ENCODE measurements around the gene POLR3G. TPM values are rescaled to one million over a fixed set of nuclear protein-coding genes. Genes with fewer than 3 reads are reported as not detected.

POLR3G gene
- total and polyA plus RNA-seq, 2 experiments from 2014 or later, result 3.3 to 8.8 TPM

DNA sequence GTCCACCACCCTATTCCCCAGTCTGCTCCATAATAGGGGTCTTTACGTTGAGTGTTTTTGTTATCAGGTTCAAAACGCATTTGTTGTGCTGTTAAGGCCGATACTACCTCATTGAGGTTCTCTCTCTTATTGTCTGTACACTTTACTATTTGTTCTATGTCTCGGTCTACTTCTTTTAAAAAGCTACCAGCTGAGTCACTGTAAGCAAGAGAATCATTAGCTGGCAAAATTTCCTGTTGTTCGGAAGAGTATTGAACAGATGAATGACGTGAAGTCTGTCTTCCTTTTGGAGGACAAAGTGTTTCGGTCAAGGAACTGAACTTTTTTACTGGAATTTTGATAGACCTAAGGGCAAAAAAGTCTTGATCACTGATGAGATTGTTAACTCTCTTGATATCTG lies 44.4 kb downstream of the POLR3G start:
- H4K20me1 ChIP-seq (ENCODE audit: insufficient read depth), result no peaks in the 10 kb centered on the region
- 0 out of 2 replicates have a peak, but pooled peaks cover 3% of the 10 kb centered on the region for H3K79me2 ChIP-seq (ENCODE audit: insufficient read depth)
- H3K36me3 ChIP-seq (ENCODE audit: low read depth), result peaks cover 33% of the 10 kb centered on the region
- H3K4me3 ChIP-seq, result no peak overlapping the region
- in situ Hi-C loops (cut with MboI), result no loop called here
- no peaks in the 10 kb centered on the region for H3K9me2 ChIP-seq (ENCODE audit: insufficient read depth)
- no peak overlapping the region for H3K9ac ChIP-seq
- 94 to 95% methylated on average over 7 of the region's 7 CpGs for WGBS, 2 experiments (ENCODE audit: low coverage in 1 of 2, low lambda C conversion rate in 2 of 2, missing lambda C conversion rate in 2 of 2)
- no peak overlapping the region for H2AFZ ChIP-seq
- no peaks in the 10 kb centered on the region for H3K9me3 ChIP-seq (ENCODE audit: low read depth)
- H3K4me2 ChIP-seq (ENCODE audit: unreplicated experiment), result no peak overlapping the region
- H3K27me3 ChIP-seq (replicated peaks; ENCODE audit: insufficient read depth), result no peaks in the 10 kb centered on the region
- H3K4me1 ChIP-seq (ENCODE audit: insufficient read depth), result peaks cover 9% of the 10 kb centered on the region; the same call in 1 of the 2 replicates
- TF ChIP-seq EZH2phosphoT487 (IDR thresholded peaks at IDR 0.05; ENCODE audit: insufficient read depth, low read depth), result no peak
- no peak for TF ChIP-seq EZH2 (IDR thresholded peaks at IDR 0.05; ENCODE audit: insufficient read depth, poor library complexity, severe bottlenecking)
- DNase-seq, result no peak
- 0 out of 2 replicates have a peak, but pooled peaks cover 7% of the 10 kb centered on the region for H3F3A ChIP-seq (ENCODE audit: insufficient read depth)
- no peak overlapping the region for H3K27ac ChIP-seq

DNA sequence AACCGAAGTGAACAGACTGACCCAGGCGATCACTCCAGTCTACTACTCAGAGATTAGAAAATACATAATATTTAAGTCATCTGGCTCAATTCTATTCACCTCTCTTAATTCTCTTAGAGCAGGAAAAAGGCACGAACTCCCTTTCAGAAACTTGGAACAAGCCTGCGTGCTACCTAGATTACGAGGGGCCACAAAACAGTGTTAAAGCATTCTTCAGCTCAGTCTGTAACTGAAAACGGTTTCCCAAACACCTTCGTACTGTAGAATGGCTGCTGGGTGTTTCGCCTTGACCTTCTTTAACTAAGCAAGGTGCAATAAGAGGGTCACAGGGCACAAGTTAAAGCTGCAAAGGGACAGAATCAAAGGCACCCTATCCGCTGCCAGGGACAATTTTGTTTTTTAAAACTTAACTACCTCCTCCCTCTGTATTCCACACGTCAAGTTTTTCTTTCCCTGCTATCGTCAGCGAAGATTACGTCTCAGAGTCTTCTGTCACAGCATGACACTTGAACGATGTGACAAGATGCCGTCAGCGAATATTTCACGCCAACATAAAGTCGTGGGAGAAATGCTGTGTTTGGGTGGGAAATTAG lies 54.0 kb downstream of the POLR3G start:
- peak overlapping the region; percentile 97 for H3K9ac ChIP-seq
- peak; percentile 61 for DNase-seq
- peak overlapping the region; percentile 81 for H3K27ac ChIP-seq
- H3F3A ChIP-seq (ENCODE audit: insufficient read depth), result peaks cover 3% of the 10 kb centered on the region
- H3K4me1 ChIP-seq (ENCODE audit: insufficient read depth), result peaks cover 25% of the 10 kb centered on the region
- peak overlapping the region; percentile 90 for H3K4me2 ChIP-seq (ENCODE audit: unreplicated experiment)
- peaks cover 10% of the 10 kb centered on the region; the same call in 1 of the 2 replicates for H3K27me3 ChIP-seq (replicated peaks; ENCODE audit: insufficient read depth)
- H3K9me3 ChIP-seq (ENCODE audit: low read depth), result no peaks in the 10 kb centered on the region
- peaks cover 49% of the 10 kb centered on the region for H3K79me2 ChIP-seq (ENCODE audit: insufficient read depth)
- H4K20me1 ChIP-seq (ENCODE audit: insufficient read depth), result no peaks in the 10 kb centered on the region
- TF ChIP-seq EZH2phosphoT487 (IDR thresholded peaks at IDR 0.05; ENCODE audit: insufficient read depth, low read depth) (no peak), EZH2 (IDR thresholded peaks at IDR 0.05; ENCODE audit: insufficient read depth, poor library complexity, severe bottlenecking) (no peak)
- H3K36me3 ChIP-seq (ENCODE audit: low read depth), result peaks cover 10% of the 10 kb centered on the region; the same call in 1 of the 2 replicates
- H2AFZ ChIP-seq, result peak overlapping the region; percentile 88
- in situ Hi-C loops (cut with MboI), result no loop called here
- H3K4me3 ChIP-seq, result peak overlapping the region; percentile 98
- no peaks in the 10 kb centered on the region for H3K9me2 ChIP-seq (ENCODE audit: insufficient read depth)
- WGBS, 2 experiments (ENCODE audit: low coverage in 1 of 2, low lambda C conversion rate in 2 of 2, missing lambda C conversion rate in 2 of 2), result 1 to 2% methylated on average over 18 of the region's 18 CpGs

DNA sequence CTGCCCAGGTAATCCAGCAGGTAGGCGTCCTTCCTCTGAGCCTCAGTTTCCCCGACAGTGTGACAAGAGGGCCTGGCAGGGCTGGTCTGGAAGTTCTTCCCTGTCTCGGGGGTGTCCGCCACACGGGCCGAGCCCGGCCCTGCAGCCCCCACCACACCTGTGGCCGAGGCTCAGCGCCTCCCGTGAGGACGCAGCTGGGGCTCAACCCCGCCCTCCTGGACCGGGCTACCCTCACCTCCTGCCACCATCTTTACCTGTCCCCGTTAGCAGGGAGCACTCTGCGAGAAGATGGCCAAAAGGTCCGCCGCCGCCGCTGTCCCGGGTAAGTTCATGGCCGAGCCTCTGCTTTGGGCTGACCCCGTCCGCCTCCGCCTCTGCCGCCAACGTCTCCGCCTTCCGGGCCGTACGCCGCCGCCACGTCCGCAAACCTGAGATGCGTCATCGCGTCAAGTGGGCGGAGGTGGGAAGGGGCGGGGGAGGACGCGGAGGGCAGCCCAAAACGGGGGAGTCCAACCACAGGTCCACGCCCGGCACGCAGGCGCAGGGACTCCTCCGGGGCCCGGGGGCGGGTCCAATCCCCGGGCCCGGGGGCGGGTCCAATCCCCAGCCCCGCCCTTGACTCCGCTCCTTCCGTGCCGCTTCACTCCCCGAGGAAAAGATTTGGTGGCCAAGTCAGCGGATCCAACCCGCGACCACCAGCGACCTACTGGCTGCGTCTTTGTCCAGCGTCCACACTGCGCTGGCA lies 54.7 kb downstream of the POLR3G start, which contains the start of gene LYSMD3:
Gene LYSMD3, minus strand, starts transcription at position 391 of the 745 bp plus-strand sequence. CDS start 4,295 bp downstream, outside the sequence.
- TF ChIP-seq EZH2phosphoT487 (IDR thresholded peaks at IDR 0.05; ENCODE audit: insufficient read depth, low read depth), result no peak
- TF ChIP-seq EZH2 (IDR thresholded peaks at IDR 0.05; ENCODE audit: insufficient read depth, poor library complexity, severe bottlenecking), result no peak
- no peaks in the 10 kb centered on the region for H4K20me1 ChIP-seq (ENCODE audit: insufficient read depth)
- DNase-seq, result peak; percentile 98
- H3K79me2 ChIP-seq (ENCODE audit: insufficient read depth), result peaks cover 49% of the 10 kb centered on the region
- peak within 1 kb of the TSS; percentile 90 for H3K4me2 ChIP-seq (ENCODE audit: unreplicated experiment)
- H3K9ac ChIP-seq, result peak within 1 kb of the TSS; percentile 97
- H3K36me3 ChIP-seq (ENCODE audit: low read depth), result peaks cover 7% of the 10 kb centered on the region; the same call in 1 of the 2 replicates
- H3K27ac ChIP-seq, result peak within 1 kb of the TSS; percentile 81
- in situ Hi-C loops (cut with MboI), result no loop called here
- H3K27me3 ChIP-seq (replicated peaks; ENCODE audit: insufficient read depth), result peaks cover 11% of the 10 kb centered on the region; the same call in 1 of the 2 replicates
- H3F3A ChIP-seq (ENCODE audit: insufficient read depth), result peaks cover 3% of the 10 kb centered on the region
- H3K9me2 ChIP-seq (ENCODE audit: insufficient read depth), result no peaks in the 10 kb centered on the region
- H3K9me3 ChIP-seq (ENCODE audit: low read depth), result no peaks in the 10 kb centered on the region
- H2AFZ ChIP-seq, result peak within 1 kb of the TSS; percentile 98
- H3K4me3 ChIP-seq, result peak within 1 kb of the TSS; percentile 98
- peaks cover 18% of the 10 kb centered on the region for H3K4me1 ChIP-seq (ENCODE audit: insufficient read depth)
- WGBS, 2 experiments (ENCODE audit: low coverage in 1 of 2, low lambda C conversion rate in 2 of 2, missing lambda C conversion rate in 2 of 2), result 1% methylated on average over 40 to 62 of the region's 64 CpGs

DNA sequence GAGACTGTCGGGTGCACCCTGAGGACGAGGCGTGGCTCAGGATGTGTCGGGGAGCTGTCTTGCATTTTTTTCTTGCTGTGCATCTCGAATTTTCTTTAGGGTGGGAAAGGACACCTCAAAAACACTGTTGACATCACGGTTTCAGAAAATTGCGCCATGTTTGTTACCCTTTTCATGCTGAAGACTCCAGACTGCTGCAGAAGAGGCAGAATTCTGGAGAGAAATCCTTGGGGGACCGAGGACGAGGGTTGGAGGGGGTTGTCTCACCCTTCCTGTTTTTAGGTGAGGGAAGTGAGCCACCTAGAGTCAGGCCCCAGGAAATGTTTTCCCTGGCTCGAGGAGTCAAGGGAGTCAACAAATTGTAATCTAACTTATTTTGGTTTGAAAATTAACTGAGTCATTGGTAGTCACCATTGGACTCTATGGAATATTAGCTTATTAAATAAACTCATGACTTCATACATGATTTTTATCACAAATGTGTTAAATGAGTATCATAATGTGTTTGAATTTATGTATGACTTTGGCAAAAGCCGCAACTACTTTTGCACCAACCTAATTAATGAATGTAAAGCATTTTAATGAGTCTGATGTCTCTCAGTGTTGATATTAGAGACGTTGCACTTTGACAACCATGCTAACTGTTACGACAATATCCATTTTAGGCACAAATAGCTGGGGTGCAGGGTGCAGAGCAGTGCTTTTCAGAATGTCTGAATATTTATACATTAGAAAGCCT lies 55.4 kb downstream of the POLR3G start:
- in situ Hi-C loops (cut with MboI), result no loop called here
- peak overlapping the region; percentile 85 for H3K4me2 ChIP-seq (ENCODE audit: unreplicated experiment)
- peak; percentile 90 for DNase-seq
- TF ChIP-seq EZH2 (IDR thresholded peaks at IDR 0.05; ENCODE audit: insufficient read depth, poor library complexity, severe bottlenecking) (no peak), EZH2phosphoT487 (IDR thresholded peaks at IDR 0.05; ENCODE audit: insufficient read depth, low read depth) (no peak)
- peak overlapping the region; percentile 81 for H3K27ac ChIP-seq
- peaks cover 17% of the 10 kb centered on the region for H3K4me1 ChIP-seq (ENCODE audit: insufficient read depth)
- peaks cover 18% of the 10 kb centered on the region; the same call in 1 of the 2 replicates for H3K27me3 ChIP-seq (replicated peaks; ENCODE audit: insufficient read depth)
- no peaks in the 10 kb centered on the region for H3K9me2 ChIP-seq (ENCODE audit: insufficient read depth)
- peak overlapping the region; percentile 98 for H3K4me3 ChIP-seq
- H3K9ac ChIP-seq, result peak overlapping the region; percentile 97
- peak overlapping the region; percentile 98 for H2AFZ ChIP-seq
- H3F3A ChIP-seq (ENCODE audit: insufficient read depth), result peaks cover 3% of the 10 kb centered on the region
- H3K36me3 ChIP-seq (ENCODE audit: low read depth), result 0 out of 2 replicates have a peak, but pooled peaks cover 2% of the 10 kb centered on the region
- WGBS, 2 experiments (ENCODE audit: low coverage in 1 of 2, low lambda C conversion rate in 2 of 2, missing lambda C conversion rate in 2 of 2), result 0 to 2% methylated on average over 13 of the region's 13 CpGs
- H3K9me3 ChIP-seq (ENCODE audit: low read depth), result no peaks in the 10 kb centered on the region
- H3K79me2 ChIP-seq (ENCODE audit: insufficient read depth), result peaks cover 47% of the 10 kb centered on the region
- H4K20me1 ChIP-seq (ENCODE audit: insufficient read depth), result no peaks in the 10 kb centered on the region
